Measurements from ENCODE around the gene C10orf67.

Gene C10orf67

DNA sequence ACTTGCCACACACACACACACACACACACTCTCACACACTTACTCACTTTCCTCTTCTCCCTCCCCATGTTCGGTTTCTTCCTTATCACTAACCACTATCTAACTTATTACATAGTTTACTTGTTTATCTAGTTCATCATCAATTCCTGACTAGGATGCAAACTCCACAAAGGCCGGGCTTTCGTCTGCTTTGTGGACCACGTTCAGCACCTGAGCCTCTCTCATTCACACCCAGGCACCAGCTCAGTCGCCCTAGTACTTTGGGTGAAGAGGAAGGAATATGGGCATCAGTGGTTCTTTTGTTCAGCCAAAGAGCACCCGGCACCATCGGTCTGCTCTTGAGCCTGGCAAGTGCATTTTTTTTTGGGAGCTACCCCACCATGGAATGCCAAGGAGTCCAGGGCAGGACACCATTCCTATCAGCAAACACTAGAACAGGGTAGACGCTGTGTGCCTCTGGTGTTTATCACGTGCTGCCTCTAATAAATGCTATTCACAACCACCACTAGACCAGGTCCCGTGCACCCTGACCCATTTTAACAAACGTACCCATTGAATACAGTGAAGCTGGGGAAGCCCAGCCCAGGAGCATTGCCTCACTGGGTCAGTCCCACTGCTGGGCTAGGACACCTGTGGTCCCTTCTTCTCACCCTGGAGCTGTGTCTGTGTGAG lies 2.2 kb downstream of the C10orf67 start:
- TF ChIP-seq GATA2 (IDR thresholded peaks at IDR 0.05; ENCODE audit: low read depth, low read length) = no peak
- TF ChIP-seq GATA3 (IDR thresholded peaks at IDR 0.05; ENCODE audit: low read depth, low read length) = no peak

DNA sequence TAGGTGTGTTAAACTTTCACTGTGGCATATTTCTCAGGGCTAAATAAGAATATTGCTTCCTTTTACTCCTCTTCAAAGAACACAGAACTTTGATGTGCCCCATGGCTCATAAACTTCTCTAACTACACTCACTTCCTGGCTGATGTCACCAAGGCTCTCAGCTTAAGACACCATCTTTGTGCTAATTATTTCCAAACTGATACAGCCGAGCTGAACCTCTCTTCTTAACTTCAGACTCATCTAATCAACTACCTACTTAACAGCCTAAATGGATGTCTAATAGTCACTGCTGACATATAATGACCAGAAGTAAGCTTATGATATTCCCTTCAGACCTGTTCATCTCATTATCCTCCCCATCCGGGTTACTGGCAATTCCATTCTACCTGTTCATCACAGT lies 3.6 kb downstream of the C10orf67 start:
- TF ChIP-seq GATA2 (IDR thresholded peaks at IDR 0.05; ENCODE audit: low read depth, low read length) (no peak), GATA3 (IDR thresholded peaks at IDR 0.05; ENCODE audit: low read depth, low read length) (no peak)

DNA sequence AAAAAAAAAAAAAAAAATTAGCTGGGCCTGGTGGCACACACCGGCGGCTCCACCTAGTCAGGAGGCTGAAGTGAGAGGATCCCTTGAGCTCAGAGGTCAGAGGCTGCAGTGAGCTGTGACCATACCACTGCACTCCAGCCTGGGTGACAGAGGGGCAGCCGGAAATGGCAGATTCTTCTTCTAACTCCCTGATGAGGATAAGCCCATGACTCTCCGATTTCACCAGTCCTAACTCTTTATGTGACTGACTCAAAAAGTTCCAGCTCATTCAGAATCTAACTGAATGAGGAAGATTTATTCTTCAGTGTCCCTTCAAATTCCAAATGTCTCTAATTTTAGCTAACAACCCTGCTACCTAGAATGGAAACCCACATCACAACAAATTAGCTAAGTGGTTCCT lies 4.2 kb downstream of the C10orf67 start:
- TF ChIP-seq GATA2 (IDR thresholded peaks at IDR 0.05; ENCODE audit: low read depth, low read length) (no peak), GATA3 (IDR thresholded peaks at IDR 0.05; ENCODE audit: low read depth, low read length) (no peak)

DNA sequence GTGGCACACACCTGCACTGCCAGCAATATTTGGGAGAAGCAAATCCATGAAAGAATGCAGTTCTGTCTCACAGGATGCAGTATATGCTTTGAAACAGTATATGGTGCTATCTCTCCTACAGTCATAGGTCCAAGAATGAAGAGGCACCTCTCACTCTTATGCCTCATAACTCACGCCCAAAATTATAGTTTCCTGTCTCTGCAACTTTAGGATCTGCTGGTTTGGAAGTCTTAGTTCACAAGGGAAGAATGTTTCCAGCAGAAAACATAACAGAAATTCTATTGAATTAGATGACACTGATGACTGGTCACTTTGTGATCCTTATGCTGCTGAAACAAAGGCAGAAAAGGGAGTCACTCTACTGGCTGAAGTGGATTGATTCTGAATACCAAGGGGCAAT lies 5.7 kb downstream of the C10orf67 start:
- TF ChIP-seq GATA3 (IDR thresholded peaks at IDR 0.05; ENCODE audit: low read depth, low read length) = no peak
- no peak for TF ChIP-seq GATA2 (IDR thresholded peaks at IDR 0.05; ENCODE audit: low read depth, low read length)

DNA sequence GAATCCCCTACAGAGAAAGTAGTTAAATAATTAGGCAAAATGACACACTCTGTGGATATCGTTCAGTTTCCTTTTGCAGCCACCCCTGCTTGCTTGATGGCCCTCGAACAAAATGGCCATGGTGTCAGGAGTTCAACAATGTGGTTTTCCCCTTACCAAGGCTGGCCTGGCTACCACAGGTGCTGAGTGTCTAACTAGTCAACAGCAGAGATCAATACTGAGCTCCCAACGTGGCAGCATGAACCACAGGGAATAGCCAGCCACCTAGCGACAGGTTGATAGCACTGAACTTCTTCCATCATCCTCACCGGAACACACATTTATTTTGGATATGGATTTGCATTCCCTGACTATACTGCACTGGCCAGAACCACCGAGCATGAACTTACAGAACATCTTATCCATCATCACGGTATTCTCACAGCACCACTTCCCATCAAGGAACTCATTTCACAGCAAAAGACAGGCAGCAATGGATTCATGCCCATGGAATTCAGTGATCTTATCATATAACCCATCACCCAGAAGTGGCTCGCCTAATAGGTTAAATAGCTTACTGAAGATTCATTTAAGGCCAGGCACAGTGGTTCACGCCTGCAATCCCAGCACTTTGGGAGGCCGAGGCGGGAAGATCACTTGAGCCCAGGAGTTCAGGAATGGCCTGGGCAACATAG lies 6.3 kb downstream of the C10orf67 start:
- TF ChIP-seq GATA3 (IDR thresholded peaks at IDR 0.05; ENCODE audit: low read depth, low read length) (no peak), GATA2 (IDR thresholded peaks at IDR 0.05; ENCODE audit: low read depth, low read length) (no peak)

DNA sequence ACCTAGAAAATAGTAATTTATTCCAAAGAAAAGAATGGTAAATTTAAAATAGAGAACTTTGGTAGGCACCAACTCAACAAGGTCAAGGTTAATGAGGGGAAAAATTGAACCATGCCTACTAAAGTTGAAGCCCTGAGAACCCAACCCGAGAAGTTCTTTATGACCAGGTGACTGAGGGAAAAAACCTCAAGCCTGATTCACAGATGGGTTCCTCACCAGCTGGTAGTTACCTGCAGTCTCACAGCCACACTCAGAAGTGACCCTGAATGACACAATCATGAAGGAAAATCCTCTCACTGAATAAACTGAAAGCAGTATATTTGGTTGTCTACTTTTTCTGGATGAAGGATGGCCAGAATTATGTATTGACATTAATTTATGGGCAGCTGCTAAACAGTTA lies 7.0 kb downstream of the C10orf67 start:
- TF ChIP-seq GATA3 (IDR thresholded peaks at IDR 0.05; ENCODE audit: low read depth, low read length) (no peak), GATA2 (IDR thresholded peaks at IDR 0.05; ENCODE audit: low read depth, low read length) (no peak)

DNA sequence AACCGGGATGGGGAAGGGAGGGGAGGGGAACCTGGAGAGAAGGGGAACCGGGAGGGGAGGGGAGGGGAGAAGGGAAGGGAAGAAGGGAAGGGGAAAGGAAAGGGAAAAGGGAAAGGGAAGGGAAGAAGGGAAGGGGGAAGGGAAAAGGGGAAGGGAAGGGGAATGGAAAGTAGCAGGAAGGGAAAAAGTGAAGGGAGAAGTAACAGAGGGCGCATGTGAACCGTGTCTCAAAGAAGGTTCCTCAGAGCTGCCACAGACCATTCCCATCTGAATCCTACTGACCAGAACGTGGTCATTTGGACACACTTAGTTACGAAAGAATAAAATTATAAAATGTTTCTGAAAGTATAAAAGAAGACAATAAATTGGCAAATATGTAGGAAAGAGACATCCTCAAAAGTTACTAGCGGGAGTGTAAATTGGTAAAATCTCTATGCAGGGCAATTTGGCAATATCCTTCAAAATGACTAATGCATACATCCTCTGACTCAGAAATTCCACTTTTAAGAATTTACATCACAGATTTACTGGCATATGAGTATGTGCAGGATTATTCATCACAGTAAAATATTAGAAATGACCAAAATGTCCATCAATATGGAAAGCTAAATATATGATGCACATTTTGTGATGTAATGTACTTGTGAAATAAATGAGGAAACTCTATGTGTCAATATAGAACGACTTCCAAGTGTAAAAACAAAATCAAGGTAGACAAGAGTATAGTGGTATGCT lies 12.9 kb downstream of the C10orf67 start:
- TF ChIP-seq GATA2 (IDR thresholded peaks at IDR 0.05; ENCODE audit: low read depth, low read length) = no peak
- no peak for TF ChIP-seq GATA3 (IDR thresholded peaks at IDR 0.05; ENCODE audit: low read depth, low read length)

DNA sequence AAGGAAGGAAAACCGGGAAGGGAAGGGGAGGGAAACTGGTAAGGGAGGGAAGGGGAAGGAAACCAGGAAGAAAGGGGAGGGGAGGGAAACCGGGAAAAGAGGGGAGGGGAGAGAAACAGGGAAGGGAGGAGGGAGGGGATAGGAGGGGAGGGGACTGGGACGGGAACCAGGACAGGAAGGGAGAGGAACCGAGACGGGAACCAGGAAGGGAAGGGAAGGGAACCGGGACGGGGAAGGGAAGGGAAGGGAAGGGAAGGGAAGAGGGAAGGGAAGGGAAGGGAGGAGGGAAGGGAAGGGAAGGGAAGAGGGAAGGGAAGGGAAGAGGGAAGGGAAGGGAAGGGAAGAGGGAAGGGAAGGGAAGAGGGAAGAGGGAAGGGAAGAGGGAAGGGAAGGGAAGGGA lies 13.6 kb downstream of the C10orf67 start:
- TF ChIP-seq GATA2 (IDR thresholded peaks at IDR 0.05; ENCODE audit: low read depth, low read length) (no peak), GATA3 (IDR thresholded peaks at IDR 0.05; ENCODE audit: low read depth, low read length) (no peak)

DNA sequence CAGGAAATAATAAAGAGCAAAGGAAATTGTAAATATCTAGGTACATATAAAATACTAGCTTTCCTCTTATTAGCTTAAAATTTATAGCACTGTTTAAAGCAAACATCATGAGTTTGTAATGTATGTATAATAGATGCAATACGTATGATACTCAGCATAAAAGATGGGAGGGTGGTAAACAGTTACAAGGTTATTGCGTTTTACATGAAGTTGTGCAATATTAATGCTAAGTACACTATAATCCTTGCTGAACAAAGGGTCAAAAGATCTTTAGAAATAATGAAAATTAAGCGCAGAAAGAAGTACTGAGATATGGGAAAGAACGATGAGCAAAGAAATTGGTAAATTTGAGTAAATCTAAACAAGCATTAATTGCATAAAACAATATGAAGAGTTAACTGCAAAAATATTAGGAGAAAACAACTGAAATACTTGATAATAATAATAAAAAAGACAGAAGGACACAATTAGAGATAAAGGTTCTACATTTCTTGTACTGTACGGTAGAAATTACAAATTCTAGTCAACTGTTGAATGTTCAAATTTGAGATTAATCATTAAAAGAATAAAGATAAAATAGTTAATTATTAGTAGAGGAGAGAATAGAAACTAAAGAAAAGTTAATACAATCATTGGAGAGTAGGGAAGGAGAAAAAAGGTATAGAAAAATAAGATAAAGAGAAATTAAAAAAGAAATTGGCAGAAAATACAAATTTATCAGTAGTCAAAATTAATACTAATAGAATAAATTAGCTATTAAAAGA lies 17.9 kb downstream of the C10orf67 start:
- TF ChIP-seq GATA2 (IDR thresholded peaks at IDR 0.05; ENCODE audit: low read depth, low read length) = no peak
- TF ChIP-seq GATA3 (IDR thresholded peaks at IDR 0.05; ENCODE audit: low read depth, low read length) = no peak

DNA sequence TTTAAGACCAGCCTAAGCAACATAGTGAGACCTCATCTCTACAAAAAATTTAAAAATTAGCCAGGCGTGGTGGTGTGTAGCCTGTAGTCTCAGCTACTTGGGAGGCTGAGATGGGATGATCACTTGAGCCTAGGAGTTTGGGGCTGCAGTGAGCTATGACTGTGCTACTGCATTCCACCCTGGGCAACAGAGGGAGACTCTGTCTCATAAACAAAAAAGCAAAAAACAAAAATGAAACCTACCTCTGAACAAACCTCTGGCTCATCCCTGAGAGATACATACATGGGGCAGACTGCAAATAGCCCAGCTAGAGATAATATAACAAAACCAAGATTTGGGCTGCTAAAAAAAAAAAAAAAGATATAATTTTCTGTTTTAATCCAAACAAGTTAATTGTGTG lies 19.5 kb downstream of the C10orf67 start:
- no peak for TF ChIP-seq GATA3 (IDR thresholded peaks at IDR 0.05; ENCODE audit: low read depth, low read length)

DNA sequence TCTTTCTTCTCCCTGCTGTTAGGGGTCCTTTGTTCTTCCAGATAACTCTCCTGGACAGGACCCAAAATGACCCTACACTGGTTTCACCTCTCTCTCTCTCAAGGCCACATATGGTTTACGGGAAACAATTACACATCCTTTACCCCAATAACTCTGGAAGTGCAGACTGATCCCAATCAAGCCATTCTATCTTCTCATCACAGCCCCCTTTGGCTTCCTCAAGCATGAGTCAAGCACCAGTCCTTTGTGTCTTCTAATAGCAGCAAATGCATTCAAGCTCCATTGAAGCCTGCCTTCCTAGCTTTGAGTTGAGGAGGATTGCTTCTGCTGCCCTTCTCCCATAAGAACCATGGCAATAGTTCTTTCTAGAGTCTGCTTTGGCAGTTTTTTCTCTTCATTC lies 20.2 kb downstream of the C10orf67 start:
- TF ChIP-seq GATA2 (IDR thresholded peaks at IDR 0.05; ENCODE audit: low read depth, low read length) (no peak), GATA3 (IDR thresholded peaks at IDR 0.05; ENCODE audit: low read depth, low read length) (no peak)

DNA sequence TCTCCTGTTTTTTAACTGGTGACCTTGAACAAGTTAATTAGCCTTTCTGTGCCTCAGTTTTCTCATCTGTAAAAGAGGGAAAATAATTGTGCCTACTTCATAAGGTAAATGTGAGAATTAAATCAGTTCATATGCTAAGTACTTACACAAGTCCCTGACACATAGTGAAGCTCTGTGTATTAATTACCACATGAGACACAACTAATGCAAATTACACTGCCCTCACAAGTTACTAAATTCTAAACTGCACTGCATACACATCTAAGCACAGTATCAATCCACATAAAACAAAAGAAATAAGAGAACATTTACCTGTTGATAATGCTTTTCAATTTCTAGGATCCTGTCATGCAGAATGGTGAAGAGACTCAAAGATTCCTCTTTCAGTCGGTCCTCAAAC lies 22.5 kb downstream of the C10orf67 start:
- TF ChIP-seq GATA3 (IDR thresholded peaks at IDR 0.05; ENCODE audit: low read depth, low read length) (no peak), GATA2 (IDR thresholded peaks at IDR 0.05; ENCODE audit: low read depth, low read length) (no peak)

DNA sequence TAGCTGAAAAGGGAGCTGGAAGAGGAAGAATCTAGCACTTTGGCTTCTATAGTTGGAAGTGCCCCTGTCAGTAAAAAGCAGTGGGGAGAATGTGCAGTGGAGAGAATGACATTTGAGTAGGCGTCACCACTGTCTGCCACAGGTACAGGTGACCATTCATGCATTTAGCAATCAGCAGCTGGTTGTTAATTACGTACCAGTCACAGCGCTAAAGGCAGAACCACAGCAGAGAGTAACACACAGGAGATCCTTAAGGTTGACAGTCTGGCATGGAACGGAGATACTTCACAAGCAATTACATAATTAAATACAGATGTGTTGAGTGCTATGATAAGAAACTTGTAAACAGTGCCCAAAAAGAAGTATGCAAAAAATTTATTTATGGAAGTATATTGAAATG lies 24.8 kb downstream of the C10orf67 start:
- no peak for TF ChIP-seq GATA2 (IDR thresholded peaks at IDR 0.05; ENCODE audit: low read depth, low read length)
- TF ChIP-seq GATA3 (IDR thresholded peaks at IDR 0.05; ENCODE audit: low read depth, low read length) = no peak

DNA sequence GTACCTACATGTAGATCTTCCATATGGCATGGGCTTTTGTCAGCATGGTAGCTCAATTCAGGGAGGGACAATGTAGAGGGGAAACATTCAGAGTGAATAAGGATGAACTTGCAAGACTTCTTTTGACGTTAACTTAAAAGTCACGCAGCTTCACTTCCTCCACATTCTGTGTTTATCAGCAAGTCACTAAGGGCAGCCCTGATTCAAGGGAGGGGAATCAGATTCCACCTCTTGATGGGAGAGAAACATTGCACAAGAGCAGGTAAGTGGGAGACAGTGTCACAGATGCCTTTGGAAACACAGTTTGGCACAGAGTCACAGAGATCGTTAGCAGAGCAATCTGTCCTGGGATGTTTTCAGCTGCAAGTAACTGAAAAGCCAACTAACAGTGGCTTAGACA lies 26.2 kb downstream of the C10orf67 start:
- no peak for TF ChIP-seq GATA3 (IDR thresholded peaks at IDR 0.05; ENCODE audit: low read depth, low read length)
- TF ChIP-seq GATA2 (IDR thresholded peaks at IDR 0.05; ENCODE audit: low read depth, low read length) = no peak
